K562 (cell line): Measurements from ENCODE around the gene SPOCK2. TPM values are rescaled to one million over a fixed set of nuclear protein-coding genes. Genes with fewer than 3 reads are reported as not detected.
A peak's percentile ranks its signal among the peaks of the same experiment; 100 is the strongest.

Source experiments
- ATAC-seq: fragments of 200-7000 bp; cut with Tn5 transposase; 3 replicates; pipeline ENCODE4 v1.9.1; 2020; ENCODE audit warnings: moderate library complexity
- BruUV-seq: library from RNA; stranded (reverse); fragments of 400-500 nt; replicated peaks from 2 replicates; lab custom pipeline; 2021; lab: Mats Ljungman, UMichigan
- CTCF ChIA-PET: fragments of 300-600 bp; formaldehyde crosslinking; extraction: SDS; loops from one replicate; lab custom pipeline; 2021; ENCODE audit warnings: low intra/inter-chr PET ratio; lab: Yijun Ruan, JAX
- POLR2A ChIA-PET: fragments of 300-600, 350-650 bp; sonication (Branson Sonifier 250); formaldehyde crosslinking; extraction: SDS; loops from one replicate; lab custom pipeline; 2021; ENCODE audit warnings: antibody characterized with exemption, inconsistent platforms; lab: Yijun Ruan, JAX
- DNase-seq, 4 experiments: peaks; one replicate each; pipeline versions ENCODE4 v3.0.0 to v3.0.0-alpha.2; 2011 to 2018; ENCODE audit warnings: low spot score in 3 of 4, mixed read lengths in 3 of 4; ENCODE audit errors: extremely low read depth in 1 of 4
- FAIRE-seq: peaks from 2 replicates; lab custom pipeline; 2011; peaks lifted over from hg19 to GRCh38; lab: Jason Lieb, UNC
- H2AFZ ChIP-seq: 2 replicates; pipeline ENCODE4 v1.6.0; 2011; ENCODE audit warnings: low read depth, low read length, control low read depth, inconsistent platforms
- H3K27ac ChIP-seq: fragments of 200-600 bp; 3 replicates; pipeline ENCODE4 v1.8.0; 2011; ENCODE audit warnings: low read depth, mild to moderate bottlenecking, control low read depth, inconsistent platforms, low read length, moderate library complexity, mixed read lengths; ENCODE audit errors: extremely low read depth
- H3K27me3 ChIP-seq, 2 experiments: fragments of 300-600 bp in 1 of 2; 2 replicates in 1 of 2; 3 replicates in 1 of 2; pipeline versions ENCODE4 v1.6.0 to v1.8.0; 2011; ENCODE audit warnings: inconsistent platforms in 2 of 2, low read length in 2 of 2, mild to moderate bottlenecking in 1 of 2, mixed read lengths in 1 of 2, moderate library complexity in 1 of 2; ENCODE audit not compliant: control insufficient read depth in 2 of 2, insufficient read depth in 2 of 2
- H3K36me3 ChIP-seq: fragments of 300-600 bp; 3 replicates; pipeline ENCODE4 v1.8.0; 2011; ENCODE audit warnings: mild to moderate bottlenecking, low read length, inconsistent platforms; ENCODE audit not compliant: control insufficient read depth, insufficient read depth
- H3K4me1 ChIP-seq, 2 experiments: fragments of 200-600 bp in 1 of 2; replicated peaks in 1 of 2; 2 replicates in 1 of 2; 3 replicates in 1 of 2; pipeline versions ENCODE4 v1.5.1 to v1.8.0; 2011; ENCODE audit warnings: inconsistent platforms in 2 of 2, low read length in 2 of 2, mild to moderate bottlenecking in 1 of 2, mixed read lengths in 1 of 2, moderate library complexity in 1 of 2; ENCODE audit not compliant: control insufficient read depth in 2 of 2, insufficient read depth in 2 of 2
- H3K4me2 ChIP-seq: 2 replicates; pipeline ENCODE4 v1.6.1; 2011; ENCODE audit warnings: low read length, control low read depth, inconsistent platforms, mixed read lengths; ENCODE audit not compliant: insufficient read depth
- H3K4me3 ChIP-seq: fragments of 200-600 bp; sonication (generic), shearing (Covaris generic); 2 replicates; pipeline ENCODE4 v1.5.1; 2016; ENCODE audit warnings: control low read depth, inconsistent platforms
- H3K79me2 ChIP-seq: fragments of 200-600 bp; 3 replicates; pipeline ENCODE4 v1.8.0; 2011; ENCODE audit warnings: low read length, inconsistent platforms; ENCODE audit not compliant: control insufficient read depth, insufficient read depth
- H3K9ac ChIP-seq, 2 experiments: 2 replicates each; pipeline versions ENCODE4 v1.6.0 to v1.6.1; 2011; ENCODE audit warnings: low read depth in 2 of 2, low read length in 2 of 2, control low read depth in 1 of 2, inconsistent platforms in 1 of 2, mild to moderate bottlenecking in 1 of 2, mixed read lengths in 1 of 2; ENCODE audit not compliant: insufficient read depth in 1 of 2
- H3K9me1 ChIP-seq: one replicate; pipeline ENCODE4 v1.6.0; 2011; ENCODE audit warnings: inconsistent platforms, mild to moderate bottlenecking, low read length, moderate library complexity; ENCODE audit not compliant: control insufficient read depth, insufficient read depth
- H3K9me3 ChIP-seq: replicated peaks from 2 replicates; pipeline ENCODE4 v1.5.1; 2011; ENCODE audit warnings: low read depth, low read length, inconsistent platforms; ENCODE audit not compliant: control insufficient read depth, insufficient read depth
- H4K20me1 ChIP-seq: replicated peaks from 2 replicates; pipeline ENCODE4 v1.6.1; 2011; ENCODE audit warnings: low read length, inconsistent platforms, mixed read lengths; ENCODE audit not compliant: control insufficient read depth, insufficient read depth
- ARHGAP35 ChIP-seq: fragments of 450-650 bp; IDR thresholded peaks from 2 replicates; pipeline ENCODE4 v1.6.1; 2018; ENCODE audit not compliant: partially characterized antibody
- GTF2E2 ChIP-seq: fragments of 200-800 bp; sonication (Bioruptor generic); IDR thresholded peaks from 2 replicates; pipeline ENCODE4 v1.6.1; 2016; ENCODE audit warnings: missing genetic modification characterization, missing compliant biosample characterization
- RBM25 ChIP-seq: fragments of 200-400 bp; formaldehyde crosslinking; IDR thresholded peaks from 2 replicates; pipeline ENCODE4 v1.6.1; 2018; ENCODE audit warnings: low read length, low read depth, moderate library complexity; ENCODE audit not compliant: severe bottlenecking
- SMARCA5 ChIP-seq: fragments of 450-650 bp; IDR thresholded peaks from 2 replicates; pipeline ENCODE4 v1.6.1; 2016
- WGBS: fragments of 100-300 bp; shearing (Covaris generic); methylation state at CpG from one replicate; pipeline ENCODE4 v1.1.6; 2016; ENCODE audit warnings: low coverage, mixed read lengths; ENCODE audit not compliant: insufficient coverage; ENCODE audit errors: missing lambda C conversion rate; 5-methylcytosine and 5-hydroxymethylcytosine counted together
- in situ Hi-C: fragments of 300-500 bp; cut with MboI; formaldehyde crosslinking; loops from 4 replicates; pipeline ENCODE4 v1.15.0; 2018; ENCODE audit warnings: inconsistent platforms, mixed read lengths
- intact Hi-C: fragments of 100-400 bp; cut with micrococcal nuclease; formaldehyde crosslinking; loops from 2 replicates; pipeline ENCODE4 v1.14.2; 2022
- polyA plus RNA-seq, 8 experiments: library from polyadenylated mRNA; depleted of rRNA in 4 of 8; stranded (reverse) in 5 of 8; unstranded in 3 of 8; fragments of >200 nt; fragmentation: Nextera tagmentation in 2 of 8; fragmentation: Illumina TruSeq in 1 of 8; extraction: Ambion mirVana in 2 of 8; extraction: Trizol in 1 of 8; gene quantifications; 2 replicates each; pipeline versions ENCODE4 v1.2.1 to v1.2.3, GENCODE V29; 2011 to 2014; ENCODE audit warnings: inconsistent platforms in 1 of 8, missing spikeins in 1 of 8
- total RNA-seq, 7 experiments: library from RNA; depleted of rRNA in 6 of 7; stranded (reverse); fragments of >200 nt in 6 of 7; fragmentation: Illumina TruSeq in 2 of 7; extraction: Trizol in 2 of 7; gene quantifications; 2 replicates each; pipeline versions ENCODE4 v1.2.1 to v1.2.3, GENCODE V29; 2011 to 2021; ENCODE audit warnings: low replicate concordance in 1 of 7
- TF ChIP-seq, protein P1 (sequence below): fragments of 450-650 bp; formaldehyde crosslinking; IDR thresholded peaks from 2 replicates; pipeline ENCODE4 v1.4.0; 2020; ENCODE audit warnings: mild to moderate bottlenecking

The SPOCK2 gene
- total and polyA plus RNA-seq, 9 of the 15 experiments (the other 6 are each of a cell fraction or from before 2014, with no cell fraction given): 0.04 to 0.86 (median 0.11) TPM; not detected in 2

DNA sequence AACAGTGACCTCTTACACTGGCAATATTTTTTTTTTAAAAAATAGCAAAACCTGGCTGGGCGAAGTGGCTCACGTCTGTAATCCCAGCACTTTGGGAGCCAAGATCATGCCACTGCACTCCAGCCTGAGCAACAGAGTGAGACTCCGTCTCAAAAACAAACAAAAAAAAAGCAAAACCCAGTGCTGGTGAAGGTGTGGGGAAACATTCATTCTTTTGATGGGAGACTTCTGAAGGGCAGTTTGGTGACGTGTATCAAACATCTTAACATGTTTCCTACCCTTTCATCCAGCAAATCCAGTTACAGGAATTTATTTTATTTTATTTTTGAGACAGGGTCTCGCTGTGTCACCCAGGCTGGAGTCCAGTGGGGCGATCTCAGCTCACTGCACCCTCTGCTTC lies 66.1 kb downstream of the SPOCK2 start:
- no peaks in the 10 kb centered on the region for H4K20me1 ChIP-seq
- ATAC-seq (no peak), FAIRE-seq (no peak), DNase-seq (no peak)
- H3K27ac ChIP-seq: no peak overlapping the region
- in situ Hi-C loops (no loop called here), intact Hi-C loops (no loop called here)
- H3K4me3 ChIP-seq: no peak overlapping the region
- ChIA-PET CTCF (interaction anchor here (0.6 kb wide), 1 partner anchor 1531 kb away, joined by 3 read pairs; no protein-coding TSS in a partner anchor), POLR2A (interaction anchor here (0.7 kb wide), 1 partner anchor 38 kb away, joined by 3 read pairs; no protein-coding TSS in a partner anchor)
- no peak overlapping the region for H2AFZ ChIP-seq
- WGBS: 14% methylated on average over 6 of the region's 6 CpGs
- no peak overlapping the region for H3K4me2 ChIP-seq
- H3K9ac ChIP-seq: no peak overlapping the region
- H3K27me3 ChIP-seq: peaks cover 29 to 49% of the 10 kb centered on the region in 2 experiments; a peak in 4 of 5 replicates
- no peaks in the 10 kb centered on the region for H3K9me3 ChIP-seq
- H3K79me2 ChIP-seq: no peaks in the 10 kb centered on the region
- H3K36me3 ChIP-seq: no peaks in the 10 kb centered on the region
- TF ChIP-seq SMARCA5 (peak; percentile 47; the same call in 1 of the 2 replicates), GTF2E2 (tag) (no peak), ARHGAP35 (no peak), RBM25 (peak; percentile 92)
- TF ChIP-seq, protein P1, sequence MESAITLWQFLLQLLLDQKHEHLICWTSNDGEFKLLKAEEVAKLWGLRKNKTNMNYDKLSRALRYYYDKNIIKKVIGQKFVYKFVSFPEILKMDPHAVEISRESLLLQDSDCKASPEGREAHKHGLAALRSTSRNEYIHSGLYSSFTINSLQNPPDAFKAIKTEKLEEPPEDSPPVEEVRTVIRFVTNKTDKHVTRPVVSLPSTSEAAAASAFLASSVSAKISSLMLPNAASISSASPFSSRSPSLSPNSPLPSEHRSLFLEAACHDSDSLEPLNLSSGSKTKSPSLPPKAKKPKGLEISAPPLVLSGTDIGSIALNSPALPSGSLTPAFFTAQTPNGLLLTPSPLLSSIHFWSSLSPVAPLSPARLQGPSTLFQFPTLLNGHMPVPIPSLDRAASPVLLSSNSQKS (CRISPR knock-in tag): no peak
- no peaks in the 10 kb centered on the region for H3K9me1 ChIP-seq
- no TSS peak for BruUV-seq
- no peaks in the 10 kb centered on the region for H3K4me1 ChIP-seq
